CD4-positive, CD25-positive, alpha-beta regulatory T cell (primary cell): ENCODE results near the gene SPO11. TPM values are rescaled to one million over a fixed set of nuclear protein-coding genes. Genes with fewer than 3 reads are reported as not detected.

ENCODE experiments used
- ATAC-seq, 2 donors: fragments of 150-1000 bp; cut with Tn5 transposase; one replicate each; pipeline ENCODE4 v1.10.0; 2021; ENCODE audit warnings: low read depth in 2 of 2, moderate number of reproducible peaks in 2 of 2, moderate library complexity in 1 of 2
- DNase-seq, 3 donors: peaks; one replicate each; pipeline versions ENCODE4 v3.0.0 to v3.0.0-alpha.2; 2012 to 2022; ENCODE audit warnings: mixed read lengths in 1 of 3
- H3K27ac ChIP-seq: one replicate; pipeline ENCODE4 v1.7.0; 2013; ENCODE audit warnings: mild to moderate bottlenecking, low read length; ENCODE audit not compliant: insufficient read depth, poor library complexity, severe bottlenecking
- H3K27me3 ChIP-seq: one replicate; pipeline ENCODE4 v1.7.0; 2013; ENCODE audit warnings: low read length; ENCODE audit not compliant: control insufficient read depth, insufficient read depth
- H3K36me3 ChIP-seq: one replicate; pipeline ENCODE4 v1.7.0; 2013; ENCODE audit warnings: mild to moderate bottlenecking, low read length, moderate library complexity; ENCODE audit not compliant: control insufficient read depth, insufficient read depth
- H3K4me1 ChIP-seq: 2 replicates; pipeline ENCODE4 v1.7.0; 2013; ENCODE audit warnings: mild to moderate bottlenecking, low read length; ENCODE audit not compliant: insufficient read depth, control insufficient read depth, poor library complexity, severe bottlenecking
- H3K4me3 ChIP-seq: one replicate; pipeline ENCODE4 v1.7.0; 2013; ENCODE audit warnings: low read depth, mild to moderate bottlenecking, low read length, moderate library complexity
- H3K9me3 ChIP-seq, 2 experiments: 1 replicate in 1 of 2; 2 replicates in 1 of 2; pipeline ENCODE4 v1.7.0; 2013; ENCODE audit warnings: low read length in 2 of 2, mild to moderate bottlenecking in 1 of 2, moderate library complexity in 1 of 2; ENCODE audit not compliant: control insufficient read depth in 2 of 2
- H3K27ac Mint-ChIP-seq, 3 donors: one replicate each; pipeline ENCODE4 v1.8.0; 2020 to 2022; ENCODE audit warnings: mild to moderate bottlenecking in 3 of 3, mixed read lengths in 3 of 3, moderate library complexity in 2 of 3
- H3K27me3 Mint-ChIP-seq: one replicate; pipeline ENCODE4 v1.8.0; 2022; ENCODE audit warnings: mild to moderate bottlenecking, mixed read lengths
- H3K36me3 Mint-ChIP-seq: one replicate; pipeline ENCODE4 v1.8.0; 2020; ENCODE audit warnings: mixed read lengths
- H3K4me1 Mint-ChIP-seq, 4 donors: one replicate each; pipeline ENCODE4 v1.8.0; 2020 to 2022; ENCODE audit warnings: mixed read lengths in 4 of 4, mild to moderate bottlenecking in 1 of 4
- H3K4me3 Mint-ChIP-seq, 4 donors: one replicate each; pipeline ENCODE4 v1.8.0; 2020 to 2022; ENCODE audit warnings: mild to moderate bottlenecking in 4 of 4, mixed read lengths in 4 of 4, moderate library complexity in 3 of 4
- H3K9me3 Mint-ChIP-seq, 7 donors: one replicate each; pipeline ENCODE4 v1.8.0; 2020 to 2022; ENCODE audit warnings: mixed read lengths in 7 of 7, mild to moderate bottlenecking in 3 of 7, moderate library complexity in 2 of 7
- polyA plus RNA-seq, 4 donors: library from polyadenylated mRNA; unstranded; fragments of 300-500 nt; fragmentation: Illumina TruSeq; gene quantifications; one replicate each; pipeline ENCODE4 v1.2.3, GENCODE V29; 2021
- total RNA-seq: library from RNA; stranded (reverse); gene quantifications from one replicate; pipeline ENCODE4 v1.2.3, GENCODE V29; 2022

Gene SPO11
- total and polyA plus RNA-seq, 5 donors from 2014 or later, result not detected

- peaks cover 27% of the 10 kb centered on the region for H3K36me3 Mint-ChIP-seq
- Histone ChIP-seq H3K4me3 (no peak overlapping the region), H3K36me3 (peaks cover 51% of the 10 kb centered on the region), H3K4me1 (no peaks in the 10 kb centered on the region), H3K27me3 (no peaks in the 10 kb centered on the region), H3K27ac (no peak overlapping the region), H3K9me3 (no peaks in the 10 kb centered on the region)
- no peaks in the 10 kb centered on the region for H3K27me3 Mint-ChIP-seq
- H3K4me3 Mint-ChIP-seq, result no peak overlapping the region
- DNase-seq (no peak), ATAC-seq (no peak)
- H3K4me1 Mint-ChIP-seq, result peaks cover 0 to 6% (median 3%) of the 10 kb centered on the region in 4 donors
- no peaks in the 10 kb centered on the region for H3K9me3 Mint-ChIP-seq
- H3K27ac Mint-ChIP-seq, result no peak overlapping the region
These were observed 31.9 kb downstream of the SPO11 start for GRCh38 chr20:57361517-57361916.

GRCh38 chr20:57364451-57364850 lies 34.8 kb downstream of the SPO11 start:
- Mint-ChIP-seq H3K27me3 (no peaks in the 10 kb centered on the region), H3K4me1 (peaks cover 0 to 8% (median 3%) of the 10 kb centered on the region in 4 donors), H3K4me3 (no peak overlapping the region), H3K9me3 (no peaks in the 10 kb centered on the region), H3K27ac (peak overlapping the region in 1 of 3 donors; percentile 71), H3K36me3 (peaks cover 37% of the 10 kb centered on the region)
- no peaks in the 10 kb centered on the region for H3K9me3 ChIP-seq
- H3K27me3 ChIP-seq, result no peaks in the 10 kb centered on the region
- H3K36me3 ChIP-seq, result peaks cover 79% of the 10 kb centered on the region
- no peaks in the 10 kb centered on the region for H3K4me1 ChIP-seq
- no peak overlapping the region for H3K4me3 ChIP-seq
- no peak overlapping the region for H3K27ac ChIP-seq
- no peak for ATAC-seq
- no peak for DNase-seq

GRCh38 chr20:57369596-57369995 lies 40.0 kb downstream of the SPO11 start:
- Mint-ChIP-seq H3K27ac (peak overlapping the region in 1 of 3 donors; percentile 74), H3K9me3 (no peaks in the 10 kb centered on the region)
- ATAC-seq, result no peak

GRCh38 chr20:57370316-57370715 lies 40.7 kb downstream of the SPO11 start:
- H3K4me1 ChIP-seq, result peaks cover 3% of the 10 kb centered on the region
- Mint-ChIP-seq H3K9me3 (no peaks in the 10 kb centered on the region), H3K4me1 (peaks cover 7 to 22% (median 16%) of the 10 kb centered on the region in 4 donors), H3K4me3 (no peak overlapping the region), H3K27ac (peak overlapping the region in 1 of 3 donors; percentile 74), H3K27me3 (no peaks in the 10 kb centered on the region), H3K36me3 (peaks cover 67% of the 10 kb centered on the region)
- no peak overlapping the region for H3K27ac ChIP-seq
- H3K9me3 ChIP-seq, result no peaks in the 10 kb centered on the region
- H3K27me3 ChIP-seq, result no peaks in the 10 kb centered on the region
- peaks cover 98% of the 10 kb centered on the region for H3K36me3 ChIP-seq
- DNase-seq (no peak), ATAC-seq (no peak)
- no peak overlapping the region for H3K4me3 ChIP-seq

More at GRCh38 chr20:57369596-57369995, 40.0 kb downstream of the SPO11 start:
- no peak overlapping the region for H3K4me3 ChIP-seq
- H3K9me3 ChIP-seq, result no peaks in the 10 kb centered on the region
- Mint-ChIP-seq H3K4me3 (no peak overlapping the region), H3K4me1 (peaks cover 7 to 18% (median 13%) of the 10 kb centered on the region in 4 donors), H3K36me3 (peaks cover 64% of the 10 kb centered on the region), H3K27me3 (no peaks in the 10 kb centered on the region)
- no peak for DNase-seq
- peaks cover 3% of the 10 kb centered on the region for H3K4me1 ChIP-seq
- H3K27me3 ChIP-seq, result no peaks in the 10 kb centered on the region
- H3K36me3 ChIP-seq, result peaks cover 97% of the 10 kb centered on the region
- no peak overlapping the region for H3K27ac ChIP-seq

- no peaks in the 10 kb centered on the region for H3K27me3 ChIP-seq
- no peak overlapping the region for H3K27ac ChIP-seq
- H3K4me1 Mint-ChIP-seq, result peaks cover 7 to 28% (median 16%) of the 10 kb centered on the region in 4 donors
- no peaks in the 10 kb centered on the region for H3K9me3 Mint-ChIP-seq
- peaks cover 69% of the 10 kb centered on the region for H3K36me3 Mint-ChIP-seq
- DNase-seq, result no peak
- H3K4me1 ChIP-seq, result peaks cover 3% of the 10 kb centered on the region
- no peaks in the 10 kb centered on the region for H3K27me3 Mint-ChIP-seq
- no peaks in the 10 kb centered on the region for H3K9me3 ChIP-seq
- no peak overlapping the region for H3K27ac Mint-ChIP-seq
- peaks cover 97% of the 10 kb centered on the region for H3K36me3 ChIP-seq
- H3K4me3 ChIP-seq, result no peak overlapping the region
- no peak overlapping the region for H3K4me3 Mint-ChIP-seq
- ATAC-seq, result no peak
These were observed 41.8 kb downstream of the SPO11 start for GRCh38 chr20:57371363-57371762.

GRCh38 chr20:57372157-57372556 lies 42.6 kb downstream of the SPO11 start:
- Mint-ChIP-seq H3K4me1 (peaks cover 7 to 29% (median 16%) of the 10 kb centered on the region in 4 donors), H3K4me3 (no peak overlapping the region), H3K27ac (no peak overlapping the region), H3K36me3 (peaks cover 71% of the 10 kb centered on the region), H3K9me3 (no peaks in the 10 kb centered on the region), H3K27me3 (no peaks in the 10 kb centered on the region)
- no peaks in the 10 kb centered on the region for H3K27me3 ChIP-seq
- H3K9me3 ChIP-seq, result no peaks in the 10 kb centered on the region
- no peak overlapping the region for H3K27ac ChIP-seq
- DNase-seq (no peak), ATAC-seq (no peak)
- H3K36me3 ChIP-seq, result peaks cover 97% of the 10 kb centered on the region
- H3K4me3 ChIP-seq, result no peak overlapping the region
- peaks cover 3% of the 10 kb centered on the region for H3K4me1 ChIP-seq

GRCh38 chr20:57372581-57373350 lies 43.2 kb downstream of the SPO11 start:
- H3K27ac Mint-ChIP-seq, result no peak overlapping the region

More at GRCh38 chr20:57372581-57373350, 43.2 kb downstream of the SPO11 start:
- Mint-ChIP-seq H3K4me3 (no peak overlapping the region), H3K27me3 (no peaks in the 10 kb centered on the region), H3K9me3 (no peaks in the 10 kb centered on the region), H3K36me3 (peaks cover 77% of the 10 kb centered on the region), H3K4me1 (peaks cover 7 to 31% (median 16%) of the 10 kb centered on the region in 4 donors)
- H3K27me3 ChIP-seq, result no peaks in the 10 kb centered on the region
- no peak for ATAC-seq
- DNase-seq, result no peak
- H3K9me3 ChIP-seq, result no peaks in the 10 kb centered on the region
- H3K36me3 ChIP-seq, result peaks cover 97% of the 10 kb centered on the region
- peaks cover 3% of the 10 kb centered on the region for H3K4me1 ChIP-seq
- no peak overlapping the region for H3K4me3 ChIP-seq
- no peak overlapping the region for H3K27ac ChIP-seq
